ENCODE data around the gene ZNF655.
"Not testable (repeated sequence)": the region's sequence is repeated elsewhere in the genome, so short reads cannot be mapped to it uniquely, and the experiment has no call there.

Gene ZNF655

GRCh38 chr7:99561737-99562051 is 3.3 kb downstream of the ZNF655 start:
- no peak for DNase-seq

- DNase-seq: no peak
Observed at GRCh38 chr7:99562114-99562784, 3.8 kb downstream of the ZNF655 start.

- DNase-seq: no peak
Observed at GRCh38 chr7:99562832-99563231, 4.4 kb downstream of the ZNF655 start.

GRCh38 chr7:99563650-99564049 is 5.2 kb downstream of the ZNF655 start:
- no peak for DNase-seq

- DNase-seq: not testable (repeated sequence)
Observed at GRCh38 chr7:99568770-99569169, 10.3 kb downstream of the ZNF655 start.

- DNase-seq: no peak
Observed at GRCh38 chr7:99571768-99572167, 13.3 kb downstream of the ZNF655 start.

GRCh38 chr7:99573257-99573656 is 14.8 kb downstream of the ZNF655 start:
- no peak for DNase-seq

GRCh38 chr7:99576251-99576650 is 17.8 kb downstream of the ZNF655 start:
- no peak for DNase-seq

GRCh38 chr7:99579281-99579955 is 21.0 kb downstream of the ZNF655 start:
- no peak for DNase-seq

- DNase-seq: peak; percentile 80
Observed at GRCh38 chr7:99579956-99580777, 21.7 kb downstream of the ZNF655 start.

GRCh38 chr7:99580778-99581332 is 22.4 kb downstream of the ZNF655 start:
- DNase-seq: not testable (repeated sequence)

GRCh38 chr7:99588868-99589267 is 30.4 kb downstream of the ZNF655 start:
- no peak for DNase-seq

GRCh38 chr7:99594948-99595745 is 36.7 kb downstream of the ZNF655 start:
- DNase-seq: no peak

- no peak for DNase-seq
Observed at GRCh38 chr7:99596408-99596955, 38.0 kb downstream of the ZNF655 start.

GRCh38 chr7:99597762-99598501 is 39.5 kb downstream of the ZNF655 start, which contains the start of gene TMEM225B:
Gene TMEM225B (plus strand): TSS chr7:99598267. CDS start chr7:99604389, 6,122 bp downstream.
- DNase-seq: no peak

GRCh38 chr7:99599836-99600235 is 41.4 kb downstream of the ZNF655 start:
- DNase-seq: no peak

- DNase-seq: no peak
Observed at GRCh38 chr7:99601656-99602310, 43.3 kb downstream of the ZNF655 start.

GRCh38 chr7:99605527-99605926 is 47.1 kb downstream of the ZNF655 start:
- no peak for DNase-seq

- no peak for DNase-seq
Observed at GRCh38 chr7:99606531-99606930, 48.1 kb downstream of the ZNF655 start.

GRCh38 chr7:99607548-99607947 is 49.1 kb downstream of the ZNF655 start:
- no peak for DNase-seq

- no peak for DNase-seq
Observed at GRCh38 chr7:99614495-99614894, 56.1 kb downstream of the ZNF655 start.
